DND-41 (cell line): ENCODE measurements around the gene ANGPTL4.
"Not testable (repeated sequence)": the region's sequence is repeated elsewhere in the genome, so short reads cannot be mapped to it uniquely, and the experiment has no call there.

Experiments
- EZH2 ChIP-seq: IDR thresholded peaks from 3 replicates; pipeline ENCODE4 v1.6.1; 2012; ENCODE audit warnings: borderline replicate concordance, low read depth, mild to moderate bottlenecking, moderate library complexity, low read length, inconsistent platforms; ENCODE audit not compliant: severe bottlenecking
- TF ChIP-seq, protein P1 (sequence below): IDR thresholded peaks from 2 replicates; pipeline ENCODE4 v1.5.1; 2012; ENCODE audit warnings: borderline replicate concordance, low read length, moderate library complexity, mild to moderate bottlenecking; ENCODE audit not compliant: poor library complexity, severe bottlenecking; ENCODE audit errors: extremely low read depth

DNA sequence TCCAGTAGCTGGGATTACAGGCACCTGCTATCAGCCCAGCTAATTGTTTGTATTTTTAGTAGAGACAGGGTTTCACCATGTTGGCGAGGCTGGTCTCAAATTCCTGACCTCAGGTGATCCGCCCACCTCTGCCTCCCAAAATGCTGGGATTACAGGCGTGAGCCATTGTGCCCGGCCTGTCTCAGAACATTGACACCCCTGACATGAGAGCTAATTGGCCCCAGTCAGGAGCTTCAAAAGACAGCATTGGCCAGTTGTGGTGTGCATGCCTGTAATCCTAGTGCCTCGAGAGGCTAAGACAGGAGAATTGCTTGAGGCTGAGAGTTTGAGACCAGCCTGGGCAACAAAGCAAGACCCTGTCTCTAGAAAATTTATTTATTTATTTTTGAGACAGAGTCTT lies 11.1 kb upstream of the ANGPTL4 start:
- TF ChIP-seq, protein P1, sequence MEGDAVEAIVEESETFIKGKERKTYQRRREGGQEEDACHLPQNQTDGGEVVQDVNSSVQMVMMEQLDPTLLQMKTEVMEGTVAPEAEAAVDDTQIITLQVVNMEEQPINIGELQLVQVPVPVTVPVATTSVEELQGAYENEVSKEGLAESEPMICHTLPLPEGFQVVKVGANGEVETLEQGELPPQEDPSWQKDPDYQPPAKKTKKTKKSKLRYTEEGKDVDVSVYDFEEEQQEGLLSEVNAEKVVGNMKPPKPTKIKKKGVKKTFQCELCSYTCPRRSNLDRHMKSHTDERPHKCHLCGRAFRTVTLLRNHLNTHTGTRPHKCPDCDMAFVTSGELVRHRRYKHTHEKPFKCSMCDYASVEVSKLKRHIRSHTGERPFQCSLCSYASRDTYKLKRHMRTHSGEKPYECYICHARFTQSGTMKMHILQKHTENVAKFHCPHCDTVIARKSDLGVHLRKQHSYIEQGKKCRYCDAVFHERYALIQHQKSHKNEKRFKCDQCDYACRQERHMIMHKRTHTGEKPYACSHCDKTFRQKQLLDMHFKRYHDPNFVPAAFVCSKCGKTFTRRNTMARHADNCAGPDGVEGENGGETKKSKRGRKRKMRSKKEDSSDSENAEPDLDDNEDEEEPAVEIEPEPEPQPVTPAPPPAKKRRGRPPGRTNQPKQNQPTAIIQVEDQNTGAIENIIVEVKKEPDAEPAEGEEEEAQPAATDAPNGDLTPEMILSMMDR = not testable (repeated sequence)
- TF ChIP-seq EZH2 = not testable (repeated sequence)
